ENCODE measurements around the gene ATP2C2. TPM values are rescaled to one million over a fixed set of nuclear protein-coding genes. Genes with fewer than 3 reads are reported as not detected.

The ATP2C2 gene
- total RNA-seq, 1 donor = not detected

- Histone ChIP-seq H3K4me1 (ENCODE audit: insufficient read depth, low read length) (peaks cover 18% of the 10 kb centered on the region), H3K27me3 (ENCODE audit: insufficient read depth, low read length) (peaks cover 34% of the 10 kb centered on the region), H2AFZ (ENCODE audit: low read length) (no peak overlapping the region), H3K9me3 (ENCODE audit: low read depth, low read length) (no peaks in the 10 kb centered on the region), H3K79me2 (ENCODE audit: insufficient read depth, low read length) (no peaks in the 10 kb centered on the region), H3K4me3 (ENCODE audit: insufficient read depth, low read length) (no peak overlapping the region), H4K20me1 (ENCODE audit: insufficient read depth, low read length) (no peaks in the 10 kb centered on the region), H3K36me3 (ENCODE audit: insufficient read depth, low read length) (no peaks in the 10 kb centered on the region), H3K27ac (ENCODE audit: low read depth, low read length) (no peak overlapping the region), H3K4me2 (ENCODE audit: insufficient read depth, low read length) (no peak overlapping the region)
- TF ChIP-seq CTCF (IDR thresholded peaks at IDR 0.05; ENCODE audit: extremely low read depth, low read depth, low read length) = no peak
- no peak for DNase-seq (ENCODE audit: insufficient read length, low spot score, missing footprints)
Observed at GRCh38 chr16:84444476-84444875, 76.1 kb downstream of the ATP2C2 start.

GRCh38 chr16:84446084-84446483, 77.7 kb downstream of the ATP2C2 start:
- TF ChIP-seq CTCF (IDR thresholded peaks at IDR 0.05; ENCODE audit: extremely low read depth, low read depth, low read length) = no peak
- Histone ChIP-seq H4K20me1 (ENCODE audit: insufficient read depth, low read length) (no peaks in the 10 kb centered on the region), H3K9me3 (ENCODE audit: low read depth, low read length) (no peaks in the 10 kb centered on the region), H3K27ac (ENCODE audit: low read depth, low read length) (no peak overlapping the region), H2AFZ (ENCODE audit: low read length) (no peak overlapping the region), H3K36me3 (ENCODE audit: insufficient read depth, low read length) (no peaks in the 10 kb centered on the region), H3K79me2 (ENCODE audit: insufficient read depth, low read length) (no peaks in the 10 kb centered on the region), H3K4me2 (ENCODE audit: insufficient read depth, low read length) (no peak overlapping the region), H3K27me3 (ENCODE audit: insufficient read depth, low read length) (peaks cover 23% of the 10 kb centered on the region), H3K4me3 (ENCODE audit: insufficient read depth, low read length) (no peak overlapping the region), H3K4me1 (ENCODE audit: insufficient read depth, low read length) (peaks cover 18% of the 10 kb centered on the region)
- no peak for DNase-seq (ENCODE audit: insufficient read length, low spot score, missing footprints)

- Histone ChIP-seq H4K20me1 (ENCODE audit: insufficient read depth, low read length) (no peaks in the 10 kb centered on the region), H3K9me3 (ENCODE audit: low read depth, low read length) (no peaks in the 10 kb centered on the region), H3K36me3 (ENCODE audit: insufficient read depth, low read length) (no peaks in the 10 kb centered on the region), H3K27ac (ENCODE audit: low read depth, low read length) (no peak overlapping the region), H3K79me2 (ENCODE audit: insufficient read depth, low read length) (no peaks in the 10 kb centered on the region), H3K4me1 (ENCODE audit: insufficient read depth, low read length) (peaks cover 18% of the 10 kb centered on the region), H3K4me3 (ENCODE audit: insufficient read depth, low read length) (no peak overlapping the region), H2AFZ (ENCODE audit: low read length) (no peak overlapping the region), H3K27me3 (ENCODE audit: insufficient read depth, low read length) (peaks cover 23% of the 10 kb centered on the region), H3K4me2 (ENCODE audit: insufficient read depth, low read length) (peak overlapping the region; percentile 7)
- peak; percentile 81 for DNase-seq (ENCODE audit: insufficient read length, low spot score, missing footprints)
- TF ChIP-seq CTCF (IDR thresholded peaks at IDR 0.05; ENCODE audit: extremely low read depth, low read depth, low read length) = no peak
Observed at GRCh38 chr16:84446596-84447392, 78.5 kb downstream of the ATP2C2 start.

GRCh38 chr16:84448444-84448843, 80.1 kb downstream of the ATP2C2 start:
- H3K36me3 ChIP-seq (ENCODE audit: insufficient read depth, low read length) = no peaks in the 10 kb centered on the region
- DNase-seq (ENCODE audit: insufficient read length, low spot score, missing footprints) = no peak
- H3K9me3 ChIP-seq (ENCODE audit: low read depth, low read length) = no peaks in the 10 kb centered on the region
- peaks cover 12% of the 10 kb centered on the region for H3K27me3 ChIP-seq (ENCODE audit: insufficient read depth, low read length)
- H3K4me1 ChIP-seq (ENCODE audit: insufficient read depth, low read length) = peaks cover 18% of the 10 kb centered on the region
- no peaks in the 10 kb centered on the region for H3K79me2 ChIP-seq (ENCODE audit: insufficient read depth, low read length)
- no peaks in the 10 kb centered on the region for H4K20me1 ChIP-seq (ENCODE audit: insufficient read depth, low read length)
- H2AFZ ChIP-seq (ENCODE audit: low read length) = no peak overlapping the region
- no peak overlapping the region for H3K4me3 ChIP-seq (ENCODE audit: insufficient read depth, low read length)
- H3K27ac ChIP-seq (ENCODE audit: low read depth, low read length) = no peak overlapping the region
- TF ChIP-seq CTCF (IDR thresholded peaks at IDR 0.05; ENCODE audit: extremely low read depth, low read depth, low read length) = no peak
- H3K4me2 ChIP-seq (ENCODE audit: insufficient read depth, low read length) = no peak overlapping the region

Measured in osteoblast (primary cell).